Measurements from ENCODE around the gene SPDEF.

Gene SPDEF

DNA sequence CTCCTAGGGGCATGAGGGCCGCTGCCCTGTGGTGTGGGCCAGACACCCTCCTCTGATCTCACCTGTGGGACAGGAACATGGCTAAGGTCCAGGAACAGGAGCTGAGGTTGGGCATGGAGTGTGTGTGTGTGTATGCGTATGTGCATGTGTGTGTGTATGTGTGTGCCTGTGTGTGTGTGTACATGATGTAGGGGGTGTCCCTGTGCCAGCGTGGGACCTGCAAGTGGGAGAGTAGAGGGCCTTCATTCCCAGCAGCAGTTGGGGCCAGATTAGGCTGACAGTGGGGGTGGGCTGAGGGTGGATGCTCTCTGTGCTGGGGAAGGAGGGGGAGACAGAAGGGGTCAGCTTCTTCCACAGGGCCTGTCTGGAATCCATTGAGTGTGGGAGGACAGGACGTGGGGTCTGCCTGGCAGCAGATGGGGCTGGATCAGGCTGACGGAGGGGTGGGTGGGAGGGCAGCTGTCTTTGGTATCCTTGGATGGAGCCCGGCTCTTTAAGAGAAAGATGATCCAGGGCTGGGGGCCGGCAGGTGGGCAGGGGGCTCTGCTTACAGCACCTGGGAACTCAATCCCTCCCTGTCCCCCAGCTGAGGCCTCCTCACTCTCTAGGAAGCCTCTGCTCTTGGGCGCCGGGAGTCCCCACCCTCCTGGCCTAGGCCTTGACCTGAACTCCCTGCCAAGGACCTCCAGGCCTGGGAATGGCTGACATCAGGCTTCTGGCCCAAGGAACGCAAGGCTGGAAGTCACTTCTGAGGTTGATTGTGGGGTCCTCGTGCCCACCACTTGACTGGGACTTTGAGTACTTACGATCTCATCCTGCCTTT is 44.0 kb downstream of the SPDEF start:
- DNase-seq = no peak

DNA sequence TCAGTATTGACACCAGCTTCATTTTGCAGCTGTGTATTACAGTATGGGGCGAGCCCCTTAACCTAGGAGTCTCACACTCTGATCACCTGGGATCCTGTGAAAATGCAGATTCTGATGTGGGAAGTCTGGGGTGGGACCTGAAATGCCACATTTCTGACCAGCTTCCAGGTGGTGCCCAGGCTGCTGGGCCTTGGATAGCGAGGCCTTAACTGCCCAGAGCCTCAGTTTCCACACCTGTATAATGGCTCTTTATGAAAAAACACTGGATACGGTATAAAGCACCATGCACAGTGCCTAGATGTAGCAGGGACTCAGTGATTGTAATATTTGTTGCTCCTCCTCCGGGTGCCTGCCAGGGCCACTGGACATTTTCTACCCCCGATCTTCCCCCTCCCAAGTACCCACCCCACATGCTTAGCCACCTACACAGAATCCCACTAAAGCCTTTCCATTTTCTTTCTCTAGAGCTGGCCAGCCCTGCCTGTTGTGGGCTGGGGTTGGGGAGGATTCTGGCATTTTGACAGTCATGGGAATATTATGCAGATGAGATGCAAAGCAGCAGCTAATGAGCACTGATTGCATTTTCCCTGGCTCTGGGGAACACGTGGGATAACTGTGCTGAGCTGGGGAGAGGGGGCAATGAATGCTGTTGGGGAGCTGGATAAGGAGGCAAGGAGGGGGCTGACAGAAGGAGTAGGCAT is 44.8 kb downstream of the SPDEF start:
- DNase-seq = no peak

DNA sequence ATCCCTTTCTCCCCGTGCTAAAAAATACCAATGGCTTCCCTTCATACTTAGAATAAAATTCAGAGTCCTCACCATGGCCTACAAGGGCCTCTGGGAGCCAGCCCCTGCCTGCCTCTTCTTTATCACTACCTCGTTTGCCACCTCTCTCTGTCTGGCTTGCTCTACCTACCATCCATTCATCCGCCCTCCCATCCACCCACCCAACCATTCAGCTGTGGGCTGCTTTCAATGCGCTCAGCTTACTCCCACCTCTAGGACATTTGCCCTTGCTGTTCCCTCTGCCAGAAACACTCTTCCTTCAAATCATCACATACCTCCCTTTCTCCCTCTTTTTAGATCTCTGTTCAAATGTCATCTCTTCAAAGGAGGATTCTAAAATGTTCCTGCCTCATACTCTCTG is 45.8 kb downstream of the SPDEF start:
- DNase-seq = no peak

DNA sequence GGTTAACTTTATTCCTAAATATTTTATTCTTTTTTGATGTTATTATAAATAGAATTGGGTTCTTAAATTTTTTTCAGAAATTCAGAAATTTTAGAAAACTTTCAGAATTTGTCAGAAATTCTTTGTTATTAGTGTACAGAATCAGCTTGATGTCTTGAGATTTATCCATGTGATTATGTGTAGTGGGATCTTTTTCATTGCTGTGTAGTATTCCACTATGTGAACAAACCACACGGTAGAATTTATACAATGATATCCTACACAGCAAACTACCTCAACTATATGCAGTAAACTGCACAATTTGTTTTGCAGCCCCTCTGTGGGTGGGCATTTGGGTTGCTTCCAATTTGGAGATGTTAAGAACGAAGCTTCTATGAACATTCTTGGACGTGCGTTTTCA is 46.3 kb downstream of the SPDEF start:
- no peak for DNase-seq

DNA sequence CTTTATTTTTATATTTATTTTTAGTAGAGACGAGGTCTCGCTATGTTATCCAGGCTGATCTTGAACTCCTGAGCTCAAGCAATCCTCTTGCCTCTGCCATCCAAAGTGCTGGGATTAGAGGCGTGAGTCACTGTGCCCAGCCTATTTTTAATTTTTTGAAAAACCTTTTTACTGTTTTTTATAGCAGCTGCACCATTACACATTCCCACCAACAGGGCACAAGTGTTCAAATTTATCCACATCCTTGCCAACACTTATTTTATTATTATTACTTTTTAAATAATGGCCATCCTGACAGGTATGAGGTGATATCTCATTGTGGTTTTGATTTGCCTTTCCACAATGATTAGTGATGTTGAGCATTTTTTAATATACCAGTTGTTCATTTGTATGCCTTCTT is 47.7 kb downstream of the SPDEF start:
- DNase-seq = no peak

DNA sequence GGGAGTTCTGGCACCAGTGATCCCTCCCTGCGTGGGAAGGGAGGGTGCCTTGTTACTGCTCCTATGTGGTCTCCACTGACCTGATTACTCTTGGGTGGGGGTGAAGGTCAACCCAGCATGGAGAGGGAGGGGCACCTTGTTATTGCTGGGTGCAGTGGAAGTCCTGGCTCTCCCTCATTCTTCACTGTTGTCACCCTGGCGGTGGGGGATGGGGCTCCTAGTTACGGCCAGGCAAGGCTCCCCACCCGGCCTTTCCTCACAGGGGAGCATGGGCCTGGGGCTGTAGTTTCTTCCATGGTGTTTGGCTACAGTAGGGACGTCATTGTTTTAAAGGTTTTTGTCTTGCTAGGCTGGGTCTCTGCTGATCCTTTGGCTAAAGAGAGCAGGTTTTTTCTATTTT is 49.4 kb downstream of the SPDEF start:
- no peak for DNase-seq

DNA sequence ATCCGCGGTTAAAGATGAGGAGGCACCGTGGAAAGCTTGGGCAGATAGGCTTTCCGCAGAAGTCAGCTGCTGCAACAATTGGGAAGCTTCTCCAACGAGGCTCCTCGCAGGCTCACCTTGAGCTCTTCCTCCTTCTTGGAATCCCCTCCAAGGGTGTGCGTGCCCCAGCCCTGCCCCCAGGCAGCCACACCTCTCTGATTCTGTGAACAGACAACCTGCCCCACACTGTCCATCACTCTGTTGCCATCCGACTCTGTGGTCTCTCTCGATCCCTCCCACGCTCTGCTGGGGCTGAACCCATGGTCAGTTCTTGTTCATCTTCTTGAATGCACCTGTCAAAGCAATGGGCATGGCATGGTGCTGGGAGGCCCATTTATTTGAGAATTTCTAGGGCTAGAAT is 58.7 kb downstream of the SPDEF start:
- DNase-seq = no peak

DNA sequence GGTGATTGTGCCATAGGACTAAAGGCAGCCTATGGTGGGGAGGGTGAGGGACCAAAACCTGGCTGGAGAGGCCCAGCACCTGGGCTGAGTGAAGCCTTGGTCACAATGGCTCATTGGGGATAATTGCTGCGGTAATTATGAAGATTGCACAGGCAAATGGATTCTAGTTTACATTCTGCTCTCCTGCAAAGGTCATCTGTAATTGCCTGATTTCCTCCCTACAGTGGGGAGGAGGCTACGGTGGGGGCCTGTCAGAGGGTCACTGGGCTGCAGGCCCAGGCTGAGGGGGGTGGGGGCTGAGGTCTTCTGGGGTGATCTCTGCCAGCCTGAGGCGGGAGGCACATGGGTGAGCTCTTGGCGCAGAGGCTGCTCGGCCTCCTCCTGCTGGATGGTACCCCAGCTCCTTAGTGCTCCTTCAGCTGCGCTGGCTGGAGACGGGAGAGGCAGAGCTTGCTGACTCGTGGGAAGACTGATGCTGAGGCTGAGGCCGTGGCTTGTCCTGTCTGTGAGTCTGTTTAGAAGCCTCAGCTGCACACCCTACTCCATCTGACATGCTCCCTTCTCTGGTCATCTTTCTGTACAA is 59.9 kb downstream of the SPDEF start:
- no peak for DNase-seq

DNA sequence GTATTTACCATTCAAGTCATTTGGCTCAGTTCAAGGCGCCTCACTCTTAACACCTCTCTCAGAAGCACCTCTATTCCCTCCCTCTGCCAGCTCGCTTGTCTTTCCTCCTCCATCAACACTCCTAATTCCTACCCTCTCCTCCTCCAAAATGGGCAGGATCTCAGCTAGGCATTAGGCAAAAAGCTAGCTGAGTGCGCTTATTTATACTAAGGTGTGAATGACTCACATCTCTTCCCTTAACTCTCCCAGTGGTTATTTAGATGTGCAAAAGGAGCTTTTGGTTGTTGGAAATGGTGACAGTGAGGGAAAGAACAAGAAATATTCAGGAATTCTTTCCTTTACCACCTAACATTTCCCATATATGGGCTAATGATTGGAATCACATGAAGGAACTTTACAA is 61.2 kb downstream of the SPDEF start:
- DNase-seq = no peak

DNA sequence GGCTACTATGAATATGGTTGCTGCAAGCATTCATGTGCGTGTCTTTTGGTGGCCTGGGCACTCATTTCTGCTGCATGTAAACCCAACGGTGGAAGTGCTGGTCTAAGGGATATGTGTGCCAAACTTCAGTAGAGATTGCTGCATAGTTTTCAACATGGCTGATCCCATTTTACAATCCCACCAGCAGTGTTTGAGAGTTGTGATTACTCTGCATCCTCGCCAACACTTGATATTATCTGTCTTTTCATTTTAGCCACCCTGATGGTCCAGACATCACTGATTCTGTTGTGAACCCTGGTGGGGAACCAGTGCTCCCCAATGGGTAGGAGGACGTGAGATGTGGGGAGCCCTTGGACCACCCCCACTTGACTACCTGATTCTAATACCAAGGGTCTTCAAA is 62.8 kb downstream of the SPDEF start:
- DNase-seq = no peak

DNA sequence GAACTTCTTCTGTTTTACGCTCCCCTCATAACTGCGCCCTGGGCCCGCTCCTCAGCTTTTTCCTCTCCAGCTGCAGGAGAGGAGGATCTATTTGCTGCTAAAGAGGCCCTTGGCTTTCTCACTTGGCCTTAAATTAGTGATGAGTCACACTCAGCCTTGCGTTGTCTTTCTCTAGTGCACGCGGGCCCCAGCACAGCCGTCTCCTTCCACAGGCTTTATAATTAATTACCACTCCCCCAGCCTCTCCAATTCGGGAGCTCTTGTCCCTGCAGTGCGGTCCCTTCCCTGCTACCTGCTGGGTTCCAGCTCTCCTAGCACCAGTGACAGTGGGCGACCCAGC is 65.1 kb downstream of the SPDEF start:
- no peak for DNase-seq

DNA sequence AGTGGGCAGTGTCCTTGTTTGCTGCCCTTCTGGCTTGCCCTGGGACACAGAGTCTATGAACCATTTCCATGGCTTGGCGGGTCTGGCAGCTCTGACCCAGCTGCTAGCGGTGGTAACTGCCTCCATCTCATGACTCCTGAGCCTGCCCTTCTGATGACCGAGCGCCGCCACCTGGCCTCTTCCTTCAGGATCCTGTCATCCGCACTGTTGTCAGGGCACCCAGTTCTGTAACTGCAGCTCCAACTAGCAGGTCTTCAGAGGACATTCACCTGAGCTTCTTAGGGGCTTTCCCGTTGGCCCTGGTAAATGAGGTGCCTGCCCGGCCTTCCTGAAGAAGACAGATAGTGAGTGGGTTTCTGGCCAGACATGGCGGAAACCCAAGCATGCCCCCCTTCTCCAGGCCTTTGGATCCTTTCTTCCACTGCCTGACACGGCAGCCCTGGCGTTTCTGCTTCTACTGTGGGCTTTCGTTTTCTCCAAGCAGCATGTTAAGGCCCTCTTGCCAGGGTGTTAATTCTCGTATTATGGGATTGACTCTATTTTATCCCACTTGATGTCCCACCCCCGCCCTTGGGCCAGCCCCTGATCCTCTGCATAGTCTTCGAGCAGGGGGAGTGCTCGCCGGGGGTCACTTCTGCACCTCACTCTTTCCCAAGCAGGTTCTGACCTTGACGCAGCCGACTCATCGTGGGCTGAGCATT is 65.6 kb downstream of the SPDEF start:
- no peak for DNase-seq

DNA sequence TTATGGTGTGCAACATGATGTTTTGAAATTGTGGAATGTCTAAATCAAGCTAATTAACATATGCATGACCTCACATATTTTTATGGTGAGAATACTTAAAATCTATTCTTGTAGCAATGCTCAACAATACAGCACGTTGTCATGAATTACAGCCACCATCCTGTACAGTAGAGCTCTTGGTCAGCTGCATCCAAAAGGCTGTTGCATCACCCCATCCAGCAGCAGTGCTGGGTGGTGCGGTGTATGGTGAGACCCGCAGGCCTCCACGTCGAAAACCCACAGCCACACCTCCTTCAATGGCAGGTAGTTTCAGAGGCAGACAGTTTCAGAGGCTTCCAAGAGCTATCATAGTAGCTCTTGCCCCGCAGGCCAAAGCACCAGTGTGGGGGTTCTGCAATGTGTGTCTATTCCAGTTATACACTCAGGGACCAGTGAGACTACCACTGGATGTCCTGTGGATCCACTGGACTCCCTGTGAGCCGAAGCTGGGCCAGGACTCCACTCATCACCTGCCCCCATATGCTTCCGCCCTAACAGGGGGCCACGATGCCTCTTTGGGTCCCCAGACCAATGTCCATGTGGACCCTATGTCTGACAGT is 66.8 kb downstream of the SPDEF start:
- no peak for DNase-seq

All from NCI-H187 (cell line).